OCI-LY3 (cell line): ENCODE measurements around the gene KDM6A.

Experiments used
- EZH2phosphoT487 ChIP-seq: fragments of 200-600 bp; shearing (Covaris generic); IDR thresholded peaks from 2 replicates; pipeline ENCODE4 v1.6.1; 2018; ENCODE audit warnings: antibody characterized with exemption, mixed run types, low read depth
- TF ChIP-seq, protein P1 (sequence below): fragments of 200-600, 300-600 bp; sonication (generic); IDR thresholded peaks from 2 replicates; pipeline ENCODE4 v1.5.1; 2014; ENCODE audit warnings: antibody characterized with exemption, low read length, low read depth

DNA sequence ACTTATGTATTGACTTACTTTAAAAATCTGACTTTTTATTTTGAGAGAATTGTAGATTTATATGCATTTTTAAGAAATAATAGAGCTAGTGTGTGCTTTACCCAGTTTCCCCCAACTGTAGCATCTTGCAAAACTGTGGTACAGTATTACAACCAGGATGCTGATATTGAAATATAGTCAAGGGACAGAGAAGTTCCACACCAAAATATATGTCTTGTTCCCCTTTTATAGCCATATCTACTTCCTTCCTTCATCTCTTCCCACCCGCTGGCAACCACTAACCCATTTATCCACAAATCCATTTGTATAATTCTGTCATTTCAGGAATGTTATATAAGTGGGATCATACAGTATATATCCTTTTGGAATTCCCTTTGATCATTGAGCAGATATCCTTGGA, 16.8 kb downstream of the KDM6A start:
- TF ChIP-seq, protein P1, sequence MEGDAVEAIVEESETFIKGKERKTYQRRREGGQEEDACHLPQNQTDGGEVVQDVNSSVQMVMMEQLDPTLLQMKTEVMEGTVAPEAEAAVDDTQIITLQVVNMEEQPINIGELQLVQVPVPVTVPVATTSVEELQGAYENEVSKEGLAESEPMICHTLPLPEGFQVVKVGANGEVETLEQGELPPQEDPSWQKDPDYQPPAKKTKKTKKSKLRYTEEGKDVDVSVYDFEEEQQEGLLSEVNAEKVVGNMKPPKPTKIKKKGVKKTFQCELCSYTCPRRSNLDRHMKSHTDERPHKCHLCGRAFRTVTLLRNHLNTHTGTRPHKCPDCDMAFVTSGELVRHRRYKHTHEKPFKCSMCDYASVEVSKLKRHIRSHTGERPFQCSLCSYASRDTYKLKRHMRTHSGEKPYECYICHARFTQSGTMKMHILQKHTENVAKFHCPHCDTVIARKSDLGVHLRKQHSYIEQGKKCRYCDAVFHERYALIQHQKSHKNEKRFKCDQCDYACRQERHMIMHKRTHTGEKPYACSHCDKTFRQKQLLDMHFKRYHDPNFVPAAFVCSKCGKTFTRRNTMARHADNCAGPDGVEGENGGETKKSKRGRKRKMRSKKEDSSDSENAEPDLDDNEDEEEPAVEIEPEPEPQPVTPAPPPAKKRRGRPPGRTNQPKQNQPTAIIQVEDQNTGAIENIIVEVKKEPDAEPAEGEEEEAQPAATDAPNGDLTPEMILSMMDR = no peak
- no peak for TF ChIP-seq EZH2phosphoT487
